SK-N-SH (cell line): ENCODE measurements around the gene CRISPLD2.

Source experiments
- CTCF ChIP-seq: fragments of 200-600 bp; sonication (generic); IDR thresholded peaks from 2 replicates; pipeline ENCODE4 v1.6.1; 2017; ENCODE audit warnings: antibody characterized with exemption, mild to moderate bottlenecking, moderate library complexity
- EP300 ChIP-seq, 2 experiments: IDR thresholded peaks; 2 replicates each; pipeline versions ENCODE4 v1.4.0 to v1.6.1; 2012; ENCODE audit warnings: borderline replicate concordance in 1 of 2, low read depth in 1 of 2, low read length in 1 of 2
- NRF1 ChIP-seq: IDR thresholded peaks from 2 replicates; pipeline ENCODE4 v1.6.1; 2012; ENCODE audit warnings: low read depth, mild to moderate bottlenecking, low read length
- RAD21 ChIP-seq: IDR thresholded peaks from 2 replicates; pipeline ENCODE4 v1.6.1; 2012; ENCODE audit warnings: mild to moderate bottlenecking, low read length
- RFX5 ChIP-seq: IDR thresholded peaks from 2 replicates; pipeline ENCODE4 v1.6.1; 2012; ENCODE audit warnings: mild to moderate bottlenecking, improper control_type of control experiment, low read length
- SMC3 ChIP-seq: IDR thresholded peaks from 2 replicates; pipeline ENCODE4 v1.6.1; 2012; ENCODE audit warnings: low read depth, low read length, improper control_type of control experiment
- TCF12 ChIP-seq: IDR thresholded peaks from 2 replicates; pipeline ENCODE4 v1.4.0; 2012
- TF ChIP-seq, protein P1 (sequence below): fragments of 150-350 bp; IDR thresholded peaks from 2 replicates; pipeline ENCODE4 v1.6.1; 2017; ENCODE audit warnings: antibody characterized with exemption, low read length, low read depth, borderline replicate concordance

GRCh38 chr16:84874004-84874435, 54.2 kb downstream of the CRISPLD2 start:
- TF ChIP-seq TCF12 (no peak), CTCF (no peak), EP300 (IDR thresholded peaks at IDR 0.05; ENCODE audit: borderline replicate concordance in 1 of 2, low read depth in 1 of 2, low read length in 1 of 2) (no peak), RAD21 (no peak), SMC3 (no peak), NRF1 (no peak), RFX5 (no peak)
- TF ChIP-seq, protein P1, sequence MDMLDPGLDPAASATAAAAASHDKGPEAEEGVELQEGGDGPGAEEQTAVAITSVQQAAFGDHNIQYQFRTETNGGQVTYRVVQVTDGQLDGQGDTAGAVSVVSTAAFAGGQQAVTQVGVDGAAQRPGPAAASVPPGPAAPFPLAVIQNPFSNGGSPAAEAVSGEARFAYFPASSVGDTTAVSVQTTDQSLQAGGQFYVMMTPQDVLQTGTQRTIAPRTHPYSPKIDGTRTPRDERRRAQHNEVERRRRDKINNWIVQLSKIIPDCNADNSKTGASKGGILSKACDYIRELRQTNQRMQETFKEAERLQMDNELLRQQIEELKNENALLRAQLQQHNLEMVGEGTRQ: no peak
